Astrocyte of the spinal cord (primary cell): ENCODE data around the gene SMOC1.

Experiments
- DNase-seq: peaks from one replicate; pipeline ENCODE4 v3.0.0; 2011; ENCODE audit warnings: low read depth, low spot score
- H3K4me3 ChIP-seq: 2 replicates; pipeline ENCODE4 v1.5.1; 2011; ENCODE audit warnings: low read depth, mild to moderate bottlenecking, low read length, moderate library complexity
- in situ Hi-C: cut with HindIII; loops from 2 replicates; pipeline ENCODE4 v1.10.0; 2017; ENCODE audit warnings: low sequenced_read_pairs
- TF ChIP-seq, protein P1 (sequence below): IDR thresholded peaks from 2 replicates; pipeline ENCODE4 v1.5.1; 2012; ENCODE audit warnings: low read depth, mild to moderate bottlenecking, low read length, inconsistent platforms

The SMOC1 gene, protein sequence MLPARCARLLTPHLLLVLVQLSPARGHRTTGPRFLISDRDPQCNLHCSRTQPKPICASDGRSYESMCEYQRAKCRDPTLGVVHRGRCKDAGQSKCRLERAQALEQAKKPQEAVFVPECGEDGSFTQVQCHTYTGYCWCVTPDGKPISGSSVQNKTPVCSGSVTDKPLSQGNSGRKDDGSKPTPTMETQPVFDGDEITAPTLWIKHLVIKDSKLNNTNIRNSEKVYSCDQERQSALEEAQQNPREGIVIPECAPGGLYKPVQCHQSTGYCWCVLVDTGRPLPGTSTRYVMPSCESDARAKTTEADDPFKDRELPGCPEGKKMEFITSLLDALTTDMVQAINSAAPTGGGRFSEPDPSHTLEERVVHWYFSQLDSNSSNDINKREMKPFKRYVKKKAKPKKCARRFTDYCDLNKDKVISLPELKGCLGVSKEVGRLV

DNA sequence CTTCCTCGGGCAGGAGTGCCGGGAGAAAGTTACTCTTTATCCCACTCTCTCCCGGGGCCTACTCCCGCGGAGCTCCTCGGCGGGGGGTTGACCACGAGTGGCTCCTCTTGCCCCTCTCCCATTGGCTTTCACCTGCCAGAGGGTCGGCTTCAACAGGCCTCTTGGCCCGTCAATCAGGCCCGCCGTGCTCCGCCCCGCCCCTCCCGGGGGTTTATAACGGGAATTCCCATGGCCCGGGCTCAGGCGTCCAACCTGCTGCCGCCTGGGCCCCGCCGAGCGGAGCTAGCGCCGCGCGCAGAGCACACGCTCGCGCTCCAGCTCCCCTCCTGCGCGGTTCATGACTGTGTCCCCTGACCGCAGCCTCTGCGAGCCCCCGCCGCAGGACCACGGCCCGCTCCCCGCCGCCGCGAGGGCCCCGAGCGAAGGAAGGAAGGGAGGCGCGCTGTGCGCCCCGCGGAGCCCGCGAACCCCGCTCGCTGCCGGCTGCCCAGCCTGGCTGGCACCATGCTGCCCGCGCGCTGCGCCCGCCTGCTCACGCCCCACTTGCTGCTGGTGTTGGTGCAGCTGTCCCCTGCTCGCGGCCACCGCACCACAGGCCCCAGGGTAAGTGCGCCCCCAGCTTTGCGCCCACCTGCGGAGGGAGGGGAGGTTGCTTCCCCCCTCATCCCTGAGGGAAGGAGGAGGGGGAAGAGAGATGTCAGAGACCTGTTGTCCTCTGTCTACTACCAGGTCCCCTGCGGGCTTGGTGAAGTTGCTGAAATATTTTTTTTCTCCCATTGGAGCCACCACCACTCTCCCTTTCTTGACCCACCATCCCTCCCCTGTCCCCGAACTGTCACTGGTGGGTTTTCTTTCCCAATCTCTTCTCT is at the start of gene SMOC1:
SMOC1 (plus strand) TSS at position 242 of the 869 bp plus-strand sequence; CDS start at position 505, 263 bp downstream.
- in situ Hi-C loops = no loop called here
- TF ChIP-seq, protein P1, sequence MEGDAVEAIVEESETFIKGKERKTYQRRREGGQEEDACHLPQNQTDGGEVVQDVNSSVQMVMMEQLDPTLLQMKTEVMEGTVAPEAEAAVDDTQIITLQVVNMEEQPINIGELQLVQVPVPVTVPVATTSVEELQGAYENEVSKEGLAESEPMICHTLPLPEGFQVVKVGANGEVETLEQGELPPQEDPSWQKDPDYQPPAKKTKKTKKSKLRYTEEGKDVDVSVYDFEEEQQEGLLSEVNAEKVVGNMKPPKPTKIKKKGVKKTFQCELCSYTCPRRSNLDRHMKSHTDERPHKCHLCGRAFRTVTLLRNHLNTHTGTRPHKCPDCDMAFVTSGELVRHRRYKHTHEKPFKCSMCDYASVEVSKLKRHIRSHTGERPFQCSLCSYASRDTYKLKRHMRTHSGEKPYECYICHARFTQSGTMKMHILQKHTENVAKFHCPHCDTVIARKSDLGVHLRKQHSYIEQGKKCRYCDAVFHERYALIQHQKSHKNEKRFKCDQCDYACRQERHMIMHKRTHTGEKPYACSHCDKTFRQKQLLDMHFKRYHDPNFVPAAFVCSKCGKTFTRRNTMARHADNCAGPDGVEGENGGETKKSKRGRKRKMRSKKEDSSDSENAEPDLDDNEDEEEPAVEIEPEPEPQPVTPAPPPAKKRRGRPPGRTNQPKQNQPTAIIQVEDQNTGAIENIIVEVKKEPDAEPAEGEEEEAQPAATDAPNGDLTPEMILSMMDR = no peak
- DNase-seq = peak; percentile 80
- H3K4me3 ChIP-seq = peak within 1 kb of the TSS; percentile 57

DNA sequence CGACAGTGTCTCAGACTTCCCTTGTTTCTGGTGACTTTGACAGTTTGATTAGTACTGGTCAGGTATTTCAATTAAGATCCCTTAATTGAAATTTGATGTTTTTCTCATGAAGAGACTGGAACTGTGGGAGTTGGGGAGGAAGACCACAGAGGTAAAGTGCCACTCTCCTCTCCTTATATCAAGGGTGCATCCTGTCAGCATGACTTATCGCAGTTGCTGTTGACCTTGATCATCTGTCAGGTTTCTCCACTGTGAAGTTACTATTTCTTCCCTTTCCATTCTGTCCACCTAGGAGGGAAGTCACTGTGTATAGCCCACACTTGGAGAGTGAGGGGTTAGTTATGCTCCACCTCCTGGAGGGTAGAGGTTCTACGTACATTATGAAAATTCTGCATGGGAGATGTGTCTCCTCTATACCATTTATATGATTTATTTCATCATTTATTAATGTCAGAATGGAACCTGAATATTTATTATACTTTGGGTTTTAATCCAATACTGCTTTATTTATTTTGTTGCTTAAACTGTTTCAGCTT is 40.3 kb upstream of the SMOC1 start:
- H3K4me3 ChIP-seq = no peak overlapping the region
- in situ Hi-C loops = no loop called here
- TF ChIP-seq, protein P1 = no peak
- no peak for DNase-seq

DNA sequence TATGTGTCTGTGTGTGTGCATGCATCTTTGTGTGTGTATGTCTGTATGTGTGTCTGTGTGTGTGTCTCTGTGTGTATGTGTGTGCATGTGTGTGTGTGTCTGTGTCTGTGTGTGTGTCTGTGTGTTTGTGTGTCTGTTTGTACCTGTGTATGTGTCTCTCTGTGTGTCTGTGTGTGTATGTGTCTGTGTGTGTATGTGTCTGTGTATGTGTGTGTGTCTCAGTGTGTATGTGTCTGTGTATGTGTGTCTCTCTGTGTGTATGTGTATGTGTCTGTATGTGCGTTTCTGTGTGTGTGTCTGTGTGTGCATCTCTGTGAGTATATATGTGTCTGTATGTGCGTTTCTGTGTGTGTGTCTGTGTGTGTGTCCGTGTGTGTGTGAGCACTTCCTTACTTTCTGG is 39.6 kb upstream of the SMOC1 start:
- TF ChIP-seq, protein P1 = no peak
- no peak for DNase-seq
- in situ Hi-C loops = no loop called here
- no peak overlapping the region for H3K4me3 ChIP-seq

DNA sequence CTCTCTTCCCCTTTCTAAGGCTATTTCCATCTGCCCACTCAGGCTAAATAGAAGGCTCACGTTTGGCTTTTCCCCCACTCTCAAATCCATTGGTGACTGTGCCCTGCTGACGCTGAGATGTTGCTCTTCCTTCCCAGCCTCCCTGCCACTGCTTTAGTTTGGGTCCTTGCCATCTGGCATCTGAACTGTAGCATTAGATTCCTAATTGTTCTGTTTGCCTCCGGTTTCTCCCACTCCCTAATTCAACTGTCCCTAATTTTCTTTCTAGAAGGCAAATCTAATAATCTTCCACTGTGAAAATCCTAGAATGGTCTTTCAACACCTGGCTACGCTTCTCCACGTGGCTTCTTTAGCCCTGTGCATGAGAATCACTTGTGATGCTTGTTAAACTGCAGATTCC is 37.6 kb upstream of the SMOC1 start:
- in situ Hi-C loops = no loop called here
- TF ChIP-seq, protein P1 = no peak
- no peak for DNase-seq
- H3K4me3 ChIP-seq = no peak overlapping the region

DNA sequence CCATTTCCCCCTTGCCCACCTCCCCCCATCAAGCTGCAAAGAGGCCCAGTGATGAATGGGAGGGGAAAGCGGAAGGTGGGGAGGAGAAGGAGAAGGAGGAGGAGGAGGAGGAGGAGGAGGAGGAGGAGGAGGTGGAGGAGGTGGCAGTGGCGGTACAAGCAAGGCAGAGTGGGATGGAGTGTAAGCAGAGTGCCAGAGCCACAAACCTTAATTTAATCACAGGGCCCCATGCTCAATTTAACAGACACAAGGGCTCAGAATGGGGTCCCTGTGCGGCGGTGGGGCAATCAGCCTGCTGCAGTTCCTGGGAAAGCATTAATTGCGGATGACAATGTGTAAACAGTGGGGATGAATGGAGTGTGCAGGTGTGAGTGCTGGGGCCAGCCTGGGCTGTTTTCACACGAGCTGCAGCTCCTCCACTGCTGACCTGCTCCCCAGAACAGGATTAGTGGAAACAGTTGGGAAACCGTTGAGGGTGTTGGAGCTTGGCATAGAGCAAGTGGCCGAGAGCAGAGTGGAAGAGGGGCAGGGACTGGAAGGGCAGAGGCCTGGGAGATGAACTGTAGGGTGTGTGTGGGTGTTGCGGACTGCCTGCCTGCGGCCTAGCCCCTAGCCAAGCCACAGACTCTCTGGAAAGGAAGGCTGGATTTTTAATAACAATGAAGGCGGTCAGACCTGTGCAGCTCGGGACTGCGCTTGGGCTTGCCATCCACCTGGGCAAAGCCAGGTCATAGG is 36.4 kb upstream of the SMOC1 start:
- TF ChIP-seq, protein P1 = no peak
- in situ Hi-C loops = no loop called here
- no peak for DNase-seq
- no peak overlapping the region for H3K4me3 ChIP-seq

DNA sequence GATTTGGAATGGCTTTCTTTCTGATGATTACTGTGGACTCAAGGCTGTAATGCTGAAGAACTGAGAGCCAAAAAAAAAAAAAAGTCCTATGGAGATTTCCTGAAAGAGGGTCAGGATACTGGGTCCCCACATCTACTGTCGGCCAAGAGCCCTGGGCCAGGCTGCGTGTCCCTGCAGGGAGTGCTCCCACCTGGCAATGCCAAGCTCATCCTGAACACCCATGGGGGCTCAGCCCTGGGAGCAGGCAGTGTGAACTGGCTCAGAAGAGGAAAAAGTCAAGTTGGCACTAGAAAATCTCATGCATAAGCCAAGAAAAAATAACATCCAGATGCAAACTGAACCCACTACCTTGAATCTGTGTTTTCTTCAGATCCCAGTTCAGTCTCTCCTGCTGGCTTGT is 35.0 kb upstream of the SMOC1 start:
- in situ Hi-C loops = no loop called here
- DNase-seq = no peak
- no peak overlapping the region for H3K4me3 ChIP-seq
- TF ChIP-seq, protein P1 = no peak
